Peyer's patch (tissue), 4 donors: ENCODE measurements around the gene AP1B1.

Experiments used
- CTCF ChIP-seq, 6 experiments: fragments of 450-650 bp in 4 of 6; fragments of 200-600 bp in 2 of 6; sonication (generic) in 1 of 6; IDR thresholded peaks; one replicate each; pipeline ENCODE4 v1.5.1; 2017 to 2019; ENCODE audit warnings: antibody characterized with exemption in 6 of 6, mild to moderate bottlenecking in 3 of 6, moderate library complexity in 1 of 6
- POLR2A ChIP-seq, 2 donors: fragments of 450-650 bp; IDR thresholded peaks; one replicate each; pipeline ENCODE4 v1.5.1; 2017; ENCODE audit warnings: antibody characterized with exemption in 2 of 2, mild to moderate bottlenecking in 2 of 2, moderate library complexity in 2 of 2

- TF ChIP-seq CTCF (IDR thresholded peaks at IDR 0.05): no peak
- TF ChIP-seq POLR2A (IDR thresholded peaks at IDR 0.05): no peak
These were observed 3.2 kb upstream of the AP1B1 start for GRCh38 chr22:29391546-29391945.
